ENCODE data around the gene TRIM31.

DNA sequence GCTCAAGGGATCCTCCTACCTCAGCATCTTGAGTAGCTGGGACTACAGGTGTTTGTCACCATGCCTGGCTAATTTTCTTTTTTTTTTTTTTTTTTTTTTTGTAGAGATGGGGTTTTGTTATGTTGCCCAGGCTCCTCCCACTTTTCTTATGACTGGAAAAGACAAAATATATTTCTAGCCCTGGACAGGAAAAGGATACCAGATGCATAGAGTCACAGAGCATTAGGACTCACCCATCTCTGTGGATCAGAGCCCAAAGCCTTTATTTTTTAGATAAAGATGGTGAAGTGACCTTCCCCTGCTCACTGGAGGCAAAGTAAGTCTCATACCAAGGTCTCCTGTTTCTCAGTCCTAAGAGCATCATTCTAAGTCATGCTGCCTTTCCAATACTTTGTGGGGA, 44.7 kb upstream of the TRIM31 start:
- TF ChIP-seq, protein P1, sequence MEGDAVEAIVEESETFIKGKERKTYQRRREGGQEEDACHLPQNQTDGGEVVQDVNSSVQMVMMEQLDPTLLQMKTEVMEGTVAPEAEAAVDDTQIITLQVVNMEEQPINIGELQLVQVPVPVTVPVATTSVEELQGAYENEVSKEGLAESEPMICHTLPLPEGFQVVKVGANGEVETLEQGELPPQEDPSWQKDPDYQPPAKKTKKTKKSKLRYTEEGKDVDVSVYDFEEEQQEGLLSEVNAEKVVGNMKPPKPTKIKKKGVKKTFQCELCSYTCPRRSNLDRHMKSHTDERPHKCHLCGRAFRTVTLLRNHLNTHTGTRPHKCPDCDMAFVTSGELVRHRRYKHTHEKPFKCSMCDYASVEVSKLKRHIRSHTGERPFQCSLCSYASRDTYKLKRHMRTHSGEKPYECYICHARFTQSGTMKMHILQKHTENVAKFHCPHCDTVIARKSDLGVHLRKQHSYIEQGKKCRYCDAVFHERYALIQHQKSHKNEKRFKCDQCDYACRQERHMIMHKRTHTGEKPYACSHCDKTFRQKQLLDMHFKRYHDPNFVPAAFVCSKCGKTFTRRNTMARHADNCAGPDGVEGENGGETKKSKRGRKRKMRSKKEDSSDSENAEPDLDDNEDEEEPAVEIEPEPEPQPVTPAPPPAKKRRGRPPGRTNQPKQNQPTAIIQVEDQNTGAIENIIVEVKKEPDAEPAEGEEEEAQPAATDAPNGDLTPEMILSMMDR (IDR thresholded peaks at IDR 0.05): no peak
- TF ChIP-seq POLR2A (IDR thresholded peaks at IDR 0.05): no peak

Data from uterus (tissue), 2 donors.